Activated T-cell treated with anti-CD3 and anti-CD28 coated beads, Interleukin-2, amount 50 U/mL, for 4 hours (primary cell): ENCODE measurements around the gene NDUFV2. TPM values are rescaled to one million over a fixed set of nuclear protein-coding genes. Genes with fewer than 3 reads are reported as not detected.

Source experiments
- ATAC-seq, 2 donors: fragments of 200-7000 bp; cut with Tn5 transposase; one replicate each; pipeline ENCODE4 v1.10.0; 2021
- DNase-seq: peaks from one replicate; pipeline ENCODE4 v3.0.0-alpha.2; 2020
- H3K27me3 Mint-ChIP-seq: one replicate; pipeline ENCODE4 v1.8.0; 2021; ENCODE audit warnings: low read depth, mixed read lengths
- H3K36me3 Mint-ChIP-seq: one replicate; pipeline ENCODE4 v1.8.0; 2022; ENCODE audit warnings: mixed read lengths; ENCODE audit not compliant: insufficient read depth
- H3K4me1 Mint-ChIP-seq: one replicate; pipeline ENCODE4 v1.8.0; 2021; ENCODE audit warnings: low read depth, mixed read lengths
- H3K4me3 Mint-ChIP-seq: one replicate; pipeline ENCODE4 v1.8.0; 2021; ENCODE audit warnings: mild to moderate bottlenecking, moderate library complexity, mixed read lengths
- H3K9me3 Mint-ChIP-seq: one replicate; pipeline ENCODE4 v1.8.0; 2021; ENCODE audit warnings: mixed read lengths
- total RNA-seq, 3 donors: library from RNA; stranded (reverse); gene quantifications; one replicate each; pipeline ENCODE4 v1.2.1, GENCODE V29; 2021

Gene NDUFV2
- total RNA-seq, result 100 to 1,000 TPM; 254 to 279 (median 265) TPM

- ATAC-seq, result peak; percentile 92 to 93
- H3K4me3 Mint-ChIP-seq, result peak within 1 kb of the TSS; percentile 91
- peaks cover 12% of the 10 kb centered on the region for H3K36me3 Mint-ChIP-seq
- DNase-seq, result peak; percentile 97
- H3K9me3 Mint-ChIP-seq, result no peaks in the 10 kb centered on the region
- H3K27me3 Mint-ChIP-seq, result no peaks in the 10 kb centered on the region
- H3K4me1 Mint-ChIP-seq, result peaks cover 53% of the 10 kb centered on the region
These were observed at the start of gene NDUFV2 for GRCh38 chr18:9102508-9103375. Gene NDUFV2 (plus strand): TSS chr18:9102699. CDS start chr18:9102744, 45 bp downstream.

- H3K9me3 Mint-ChIP-seq, result peaks cover 11% of the 10 kb centered on the region
These were observed 48.7 kb upstream of the NDUFV2 start for GRCh38 chr18:9053814-9054213.

GRCh38 chr18:9055185-9055584 is 47.3 kb upstream of the NDUFV2 start:
- peaks cover 3% of the 10 kb centered on the region for H3K4me1 Mint-ChIP-seq
- no peak overlapping the region for H3K4me3 Mint-ChIP-seq
- H3K27me3 Mint-ChIP-seq, result no peaks in the 10 kb centered on the region
- ATAC-seq, result no peak
- peaks cover 2% of the 10 kb centered on the region for H3K36me3 Mint-ChIP-seq
- peaks cover 10% of the 10 kb centered on the region for H3K9me3 Mint-ChIP-seq
- DNase-seq, result no peak

More at GRCh38 chr18:9053814-9054213, 48.7 kb upstream of the NDUFV2 start:
- DNase-seq (no peak), ATAC-seq (no peak)
- peaks cover 2% of the 10 kb centered on the region for H3K36me3 Mint-ChIP-seq
- no peaks in the 10 kb centered on the region for H3K27me3 Mint-ChIP-seq
- no peak overlapping the region for H3K4me3 Mint-ChIP-seq
- peaks cover 4% of the 10 kb centered on the region for H3K4me1 Mint-ChIP-seq

GRCh38 chr18:9055626-9056025 is 46.9 kb upstream of the NDUFV2 start:
- Mint-ChIP-seq H3K9me3 (peaks cover 7% of the 10 kb centered on the region), H3K27me3 (no peaks in the 10 kb centered on the region), H3K4me3 (no peak overlapping the region), H3K36me3 (no peaks in the 10 kb centered on the region), H3K4me1 (peaks cover 3% of the 10 kb centered on the region)
- DNase-seq, result no peak
- no peak for ATAC-seq

GRCh38 chr18:9057646-9058045 is 44.9 kb upstream of the NDUFV2 start:
- H3K4me1 Mint-ChIP-seq, result peaks cover 4% of the 10 kb centered on the region
- no peak overlapping the region for H3K4me3 Mint-ChIP-seq
- no peak for DNase-seq
- no peaks in the 10 kb centered on the region for H3K27me3 Mint-ChIP-seq
- no peaks in the 10 kb centered on the region for H3K36me3 Mint-ChIP-seq
- ATAC-seq, result no peak
- H3K9me3 Mint-ChIP-seq, result no peaks in the 10 kb centered on the region

GRCh38 chr18:9058406-9058805 is 44.1 kb upstream of the NDUFV2 start:
- Mint-ChIP-seq H3K36me3 (no peaks in the 10 kb centered on the region), H3K4me3 (no peak overlapping the region), H3K4me1 (peaks cover 4% of the 10 kb centered on the region), H3K9me3 (no peaks in the 10 kb centered on the region), H3K27me3 (no peaks in the 10 kb centered on the region)
- DNase-seq (no peak), ATAC-seq (no peak)

GRCh38 chr18:9062418-9062751 is 40.1 kb upstream of the NDUFV2 start:
- Mint-ChIP-seq H3K36me3 (no peaks in the 10 kb centered on the region), H3K4me1 (peaks cover 14% of the 10 kb centered on the region), H3K27me3 (no peaks in the 10 kb centered on the region), H3K4me3 (no peak overlapping the region), H3K9me3 (no peaks in the 10 kb centered on the region)
- DNase-seq, result no peak
- no peak for ATAC-seq

GRCh38 chr18:9065864-9066263 is 36.6 kb upstream of the NDUFV2 start:
- H3K27me3 Mint-ChIP-seq, result no peaks in the 10 kb centered on the region
- peaks cover 19% of the 10 kb centered on the region for H3K4me1 Mint-ChIP-seq
- no peaks in the 10 kb centered on the region for H3K9me3 Mint-ChIP-seq
- DNase-seq, result no peak
- no peak overlapping the region for H3K4me3 Mint-ChIP-seq
- no peaks in the 10 kb centered on the region for H3K36me3 Mint-ChIP-seq
- ATAC-seq, result no peak

- peaks cover 19% of the 10 kb centered on the region for H3K4me1 Mint-ChIP-seq
- no peaks in the 10 kb centered on the region for H3K27me3 Mint-ChIP-seq
- no peaks in the 10 kb centered on the region for H3K36me3 Mint-ChIP-seq
- DNase-seq, result no peak
- H3K4me3 Mint-ChIP-seq, result no peak overlapping the region
- ATAC-seq, result peak in 1 of 2 donors; percentile 18
- no peaks in the 10 kb centered on the region for H3K9me3 Mint-ChIP-seq
These were observed 36.1 kb upstream of the NDUFV2 start for GRCh38 chr18:9066358-9066757.

GRCh38 chr18:9066817-9067306 is 35.6 kb upstream of the NDUFV2 start:
- ATAC-seq (peak; percentile 30 to 38), DNase-seq (no peak)
- no peaks in the 10 kb centered on the region for H3K9me3 Mint-ChIP-seq
- H3K27me3 Mint-ChIP-seq, result no peaks in the 10 kb centered on the region
- peaks cover 18% of the 10 kb centered on the region for H3K4me1 Mint-ChIP-seq
- H3K4me3 Mint-ChIP-seq, result no peak overlapping the region
- H3K36me3 Mint-ChIP-seq, result no peaks in the 10 kb centered on the region

- no peaks in the 10 kb centered on the region for H3K36me3 Mint-ChIP-seq
- H3K4me1 Mint-ChIP-seq, result peaks cover 18% of the 10 kb centered on the region
- no peak overlapping the region for H3K4me3 Mint-ChIP-seq
- ATAC-seq, result no peak
- no peak for DNase-seq
- no peaks in the 10 kb centered on the region for H3K9me3 Mint-ChIP-seq
- H3K27me3 Mint-ChIP-seq, result no peaks in the 10 kb centered on the region
These were observed 34.7 kb upstream of the NDUFV2 start for GRCh38 chr18:9067823-9068222.

GRCh38 chr18:9068346-9068745 is 34.2 kb upstream of the NDUFV2 start:
- Mint-ChIP-seq H3K36me3 (no peaks in the 10 kb centered on the region), H3K27me3 (no peaks in the 10 kb centered on the region), H3K9me3 (no peaks in the 10 kb centered on the region), H3K4me1 (peaks cover 20% of the 10 kb centered on the region), H3K4me3 (no peak overlapping the region)
- no peak for DNase-seq
- no peak for ATAC-seq

- Mint-ChIP-seq H3K36me3 (no peaks in the 10 kb centered on the region), H3K9me3 (no peaks in the 10 kb centered on the region), H3K4me1 (peaks cover 28% of the 10 kb centered on the region), H3K27me3 (no peaks in the 10 kb centered on the region), H3K4me3 (no peak overlapping the region)
- DNase-seq, result no peak
- ATAC-seq, result no peak
These were observed 32.9 kb upstream of the NDUFV2 start for GRCh38 chr18:9069601-9070000.

- no peak overlapping the region for H3K4me3 Mint-ChIP-seq
- DNase-seq, result no peak
- ATAC-seq, result no peak
- H3K27me3 Mint-ChIP-seq, result no peaks in the 10 kb centered on the region
- no peaks in the 10 kb centered on the region for H3K36me3 Mint-ChIP-seq
- H3K4me1 Mint-ChIP-seq, result peaks cover 29% of the 10 kb centered on the region
- no peaks in the 10 kb centered on the region for H3K9me3 Mint-ChIP-seq
These were observed 32.3 kb upstream of the NDUFV2 start for GRCh38 chr18:9070212-9070611.

- Mint-ChIP-seq H3K27me3 (no peaks in the 10 kb centered on the region), H3K9me3 (no peaks in the 10 kb centered on the region), H3K4me3 (no peak overlapping the region), H3K4me1 (peaks cover 40% of the 10 kb centered on the region), H3K36me3 (no peaks in the 10 kb centered on the region)
- ATAC-seq (no peak), DNase-seq (no peak)
These were observed 22.5 kb upstream of the NDUFV2 start for GRCh38 chr18:9079818-9080528.
